NCI-H510A treated with DMSO at 0.1 percent for 48 hours (cell line): ENCODE measurements around the gene ZFYVE28.

Experiments
- DNase-seq: peaks from one replicate; lab custom pipeline; 2025; lab: John Stamatoyannopoulos, UW

ZFYVE28 gene

GRCh38 chr4:2332201-2332975, 86.1 kb downstream of the ZFYVE28 start:
- DNase-seq, result no peak

GRCh38 chr4:2331519-2332200, 86.8 kb downstream of the ZFYVE28 start:
- no peak for DNase-seq

- DNase-seq, result no peak
Observed at GRCh38 chr4:2331043-2331420, 87.4 kb downstream of the ZFYVE28 start.

GRCh38 chr4:2330091-2331042, 88.1 kb downstream of the ZFYVE28 start:
- no peak for DNase-seq

GRCh38 chr4:2327579-2327978, 90.9 kb downstream of the ZFYVE28 start:
- no peak for DNase-seq

GRCh38 chr4:2324891-2325290, 93.6 kb downstream of the ZFYVE28 start:
- no peak for DNase-seq

- no peak for DNase-seq
Observed at GRCh38 chr4:2322841-2323240, 95.6 kb downstream of the ZFYVE28 start.

GRCh38 chr4:2322227-2322626, 96.2 kb downstream of the ZFYVE28 start:
- no peak for DNase-seq

GRCh38 chr4:2321279-2322196, 96.9 kb downstream of the ZFYVE28 start:
- no peak for DNase-seq

GRCh38 chr4:2320746-2321145, 97.7 kb downstream of the ZFYVE28 start:
- DNase-seq, result no peak

GRCh38 chr4:2320152-2320551, 98.3 kb downstream of the ZFYVE28 start:
- no peak for DNase-seq

GRCh38 chr4:2318885-2319284, 99.6 kb downstream of the ZFYVE28 start:
- no peak for DNase-seq

GRCh38 chr4:2318476-2318875, 100.0 kb downstream of the ZFYVE28 start:
- no peak for DNase-seq

GRCh38 chr4:2313366-2313765, 105.1 kb downstream of the ZFYVE28 start:
- no peak for DNase-seq

- DNase-seq, result no peak
Observed at GRCh38 chr4:2306773-2307410, 111.6 kb downstream of the ZFYVE28 start.

- DNase-seq, result no peak
Observed at GRCh38 chr4:2305766-2306501, 112.5 kb downstream of the ZFYVE28 start.

- no peak for DNase-seq
Observed at GRCh38 chr4:2304877-2305561, 113.4 kb downstream of the ZFYVE28 start.

- DNase-seq, result no peak
Observed at GRCh38 chr4:2304321-2304876, 114.0 kb downstream of the ZFYVE28 start.

- DNase-seq, result no peak
Observed at GRCh38 chr4:2303686-2304320, 114.6 kb downstream of the ZFYVE28 start.
